Glomerular visceral epithelial cell (primary cell): ENCODE data around the gene LECT2.

ENCODE experiments used
- DNase-seq: peaks from one replicate; pipeline ENCODE4 v3.0.0-alpha.2; 2016; ENCODE audit errors: extremely low spot score

The LECT2 gene

DNA sequence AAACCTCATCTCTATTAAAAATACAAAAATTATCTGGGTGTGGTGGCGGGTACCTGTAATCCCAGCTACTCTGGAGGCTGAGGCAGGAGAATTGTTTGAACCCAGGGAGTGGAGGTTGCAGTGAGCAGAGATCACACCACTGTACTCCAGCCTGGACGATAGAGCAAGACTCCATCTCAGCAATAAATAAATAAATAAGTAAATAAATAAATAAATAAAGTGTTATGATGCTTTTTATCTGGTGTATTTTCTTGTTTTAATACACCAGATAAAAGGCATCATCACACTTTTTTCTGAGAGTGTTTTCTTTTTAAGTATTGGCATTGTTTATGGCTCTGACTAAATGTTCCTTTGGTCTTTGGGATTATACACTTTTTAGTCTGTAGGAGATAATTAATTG, 24.2 kb upstream of the LECT2 start:
- DNase-seq = no peak

DNA sequence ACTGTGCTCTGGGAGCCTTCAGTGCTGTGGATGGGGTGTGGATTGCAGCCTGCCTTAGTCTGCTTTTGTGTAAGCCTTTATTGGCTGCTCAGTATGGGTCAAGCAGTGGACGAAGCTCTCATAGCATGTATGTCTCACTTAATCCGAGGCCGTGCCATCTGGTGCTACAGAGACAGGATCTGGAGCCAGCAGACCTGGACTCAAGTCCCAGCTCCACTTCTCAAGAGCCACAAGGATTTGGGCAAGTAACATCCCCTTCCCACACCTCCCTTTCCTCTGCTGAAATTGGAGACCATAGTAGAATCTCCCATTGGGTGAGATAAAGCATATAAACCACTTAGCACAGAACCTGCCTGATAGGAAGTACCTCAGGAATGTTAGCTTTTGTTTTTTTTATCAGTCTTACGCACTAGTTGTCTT, 23.4 kb upstream of the LECT2 start:
- no peak for DNase-seq

DNA sequence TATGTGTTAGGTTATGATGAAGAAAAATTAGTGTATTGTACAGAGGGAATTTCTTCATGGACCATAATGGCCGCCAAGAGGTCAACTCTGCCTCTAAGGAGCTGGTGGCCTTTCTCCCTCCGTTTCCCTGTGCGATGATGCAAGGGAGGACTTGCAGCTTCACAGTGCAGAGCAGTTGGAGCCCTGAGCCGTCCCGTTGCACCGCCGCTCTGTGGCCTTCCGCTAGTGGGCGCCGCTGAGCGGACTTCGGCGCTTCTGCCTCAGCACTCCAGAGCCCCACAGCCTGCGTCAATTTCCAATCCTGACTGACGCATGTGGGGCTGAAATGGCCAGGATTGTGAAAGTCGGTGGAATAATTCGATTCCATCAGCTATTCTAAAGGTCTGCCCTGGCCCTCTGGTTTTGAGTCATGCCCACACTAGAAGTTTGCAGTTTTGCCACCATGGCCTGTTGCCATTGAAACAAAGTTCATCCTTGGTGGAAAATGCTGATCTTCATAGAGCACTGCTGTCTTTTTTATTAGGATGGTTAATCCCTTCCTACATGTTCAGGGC, 22.7 kb upstream of the LECT2 start:
- DNase-seq = peak; percentile 68

DNA sequence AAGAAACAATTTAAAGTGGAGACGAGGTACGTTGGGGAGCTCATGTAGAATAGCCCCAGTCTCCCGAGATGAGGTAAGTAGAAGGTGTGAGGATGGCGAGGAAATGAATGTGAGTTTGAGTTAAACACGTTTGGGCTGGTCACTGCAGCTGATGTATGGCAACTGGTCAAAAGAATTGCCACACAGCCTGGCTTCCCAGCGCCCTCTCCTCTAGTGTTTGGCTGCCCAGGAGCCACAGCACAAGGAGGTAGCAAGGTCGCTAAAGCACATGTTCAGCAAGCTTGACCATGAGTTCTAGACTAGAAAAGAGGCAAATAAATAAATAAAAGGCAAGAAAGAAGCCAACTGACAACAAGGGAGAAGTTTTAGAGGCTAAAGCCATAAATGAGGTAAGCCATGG, 21.4 kb upstream of the LECT2 start:
- DNase-seq = no peak

DNA sequence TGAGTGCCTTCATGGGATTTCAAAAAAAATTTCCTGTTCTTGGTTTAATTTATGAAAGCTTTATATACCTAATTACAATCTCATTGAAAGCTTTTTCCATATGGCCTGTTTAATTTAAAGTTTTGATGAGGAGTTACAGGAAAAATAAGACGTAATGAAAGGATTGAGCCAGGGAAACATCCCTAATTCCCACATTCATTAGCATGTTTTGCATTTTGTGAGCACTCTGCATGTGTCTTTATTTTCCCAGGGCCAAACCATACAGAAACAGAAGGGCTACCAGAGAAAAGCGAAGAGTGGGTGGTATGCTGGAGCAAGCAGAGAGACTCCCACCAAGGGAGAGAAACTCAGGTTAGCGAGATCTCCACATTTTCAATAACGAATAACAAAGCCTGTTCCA, 20.3 kb upstream of the LECT2 start:
- DNase-seq = no peak

DNA sequence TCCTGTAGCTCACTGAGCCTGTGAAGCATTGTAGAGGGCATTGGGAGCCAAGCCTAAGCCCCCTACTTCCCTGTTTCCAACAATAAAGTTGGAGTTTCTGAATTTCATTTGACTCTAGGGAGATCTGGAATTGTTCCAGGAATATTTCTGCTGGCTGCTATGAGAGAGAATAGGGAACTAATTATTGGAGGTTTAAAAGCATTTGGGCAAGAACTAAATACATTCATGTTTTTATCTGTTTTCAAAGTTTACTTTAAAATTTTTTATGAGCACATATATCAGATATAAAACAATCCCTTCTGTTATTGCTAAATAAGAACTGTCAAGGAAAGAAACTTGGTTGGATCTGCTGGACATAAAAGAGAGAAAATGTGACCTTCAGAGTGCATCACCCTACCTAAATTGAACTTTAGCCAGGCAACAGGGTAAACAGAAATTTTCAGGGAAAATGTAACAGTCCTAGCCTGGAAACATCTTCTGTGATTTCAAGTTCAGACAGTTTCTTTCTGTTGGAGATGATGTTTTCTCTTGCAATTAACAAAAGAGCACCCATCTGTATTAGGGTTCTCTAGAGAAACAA, 19.3 kb upstream of the LECT2 start:
- no peak for DNase-seq

DNA sequence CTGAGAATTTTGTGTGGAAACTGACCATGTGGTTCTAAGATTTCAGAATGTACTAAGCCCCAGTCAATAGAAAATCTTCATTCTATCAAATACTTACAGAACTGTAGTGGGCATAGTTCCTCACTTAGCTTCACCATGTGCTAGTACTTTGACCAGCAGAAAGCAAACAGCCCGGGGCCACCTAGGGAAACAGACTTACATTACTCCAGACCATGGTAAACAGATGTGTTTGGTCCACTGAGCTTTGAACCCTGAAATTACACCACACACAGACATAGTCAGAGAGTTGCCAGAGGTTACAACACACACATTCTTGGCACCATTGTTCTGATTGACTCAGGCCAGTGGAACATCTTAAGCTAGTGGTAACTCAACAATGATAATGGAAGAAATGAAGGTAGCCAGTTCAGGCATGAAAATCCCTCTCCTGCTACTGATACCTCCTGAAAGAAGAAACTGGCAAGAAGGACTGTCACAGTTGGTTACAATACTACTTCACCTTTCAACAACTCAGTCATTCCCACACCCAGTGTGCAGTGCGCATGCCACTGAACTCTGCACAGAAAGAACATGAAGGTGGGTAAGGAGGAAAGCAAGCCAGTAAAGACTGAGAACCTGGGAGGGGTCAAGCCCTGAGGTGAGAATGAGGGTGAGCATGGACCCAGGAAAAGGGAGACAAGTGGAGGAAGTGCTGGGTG, 18.7 kb upstream of the LECT2 start:
- no peak for DNase-seq

DNA sequence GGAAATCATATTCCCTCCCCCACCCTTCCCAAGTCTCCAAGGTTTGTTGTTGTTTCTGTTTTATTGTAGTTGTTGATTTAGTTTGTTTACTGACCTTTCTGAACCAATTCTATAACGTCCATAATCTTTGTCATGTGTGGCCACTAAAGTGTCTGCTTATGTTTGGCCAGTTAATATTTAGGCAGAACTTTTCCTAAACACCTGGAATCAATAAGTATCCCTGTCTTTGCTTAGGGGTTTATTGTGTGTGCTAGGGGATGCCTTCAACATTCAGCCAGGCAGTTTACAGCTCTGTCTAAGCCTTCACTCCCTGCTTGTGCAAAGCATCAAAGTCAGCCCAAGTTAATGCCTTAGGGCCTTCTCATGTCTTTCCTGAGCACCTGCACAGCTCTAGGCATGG, 16.9 kb upstream of the LECT2 start:
- DNase-seq = no peak

DNA sequence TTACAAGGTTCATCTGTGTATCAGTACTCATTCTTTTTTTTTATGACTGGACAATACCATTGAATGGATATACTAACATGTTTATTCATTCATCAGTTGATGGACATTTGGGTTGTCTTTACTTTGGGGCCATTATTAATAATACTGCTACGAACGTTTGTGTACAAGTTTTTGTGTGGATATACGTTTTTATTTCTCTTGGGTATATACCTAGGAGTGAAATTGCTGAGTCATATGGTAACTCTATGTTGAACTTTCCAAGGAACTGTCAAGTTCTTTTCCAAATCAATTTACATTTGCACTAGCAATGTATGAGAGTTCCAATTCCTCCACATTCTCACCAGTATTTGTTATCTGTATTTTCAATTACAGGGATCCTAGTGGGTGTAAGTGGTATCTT, 12.0 kb upstream of the LECT2 start:
- no peak for DNase-seq

DNA sequence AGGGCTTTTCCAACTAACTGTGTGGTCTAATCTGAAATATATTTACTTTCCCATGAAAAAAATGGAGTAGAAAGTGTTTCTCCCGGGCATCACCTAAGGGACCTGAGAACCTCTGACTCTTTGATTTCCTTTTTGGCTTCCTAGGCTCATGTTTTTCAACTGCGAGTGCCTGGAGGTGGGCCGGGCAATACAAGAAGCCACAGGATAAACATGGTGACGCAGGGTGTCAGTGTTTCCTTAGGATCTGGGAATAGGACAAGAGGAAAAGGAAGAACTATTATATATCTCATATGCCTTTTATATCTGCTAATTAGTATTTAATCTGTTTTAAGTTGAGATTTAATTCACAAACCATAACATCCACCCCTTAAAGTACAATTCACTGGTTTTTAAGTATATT, 11.4 kb upstream of the LECT2 start:
- DNase-seq = no peak

DNA sequence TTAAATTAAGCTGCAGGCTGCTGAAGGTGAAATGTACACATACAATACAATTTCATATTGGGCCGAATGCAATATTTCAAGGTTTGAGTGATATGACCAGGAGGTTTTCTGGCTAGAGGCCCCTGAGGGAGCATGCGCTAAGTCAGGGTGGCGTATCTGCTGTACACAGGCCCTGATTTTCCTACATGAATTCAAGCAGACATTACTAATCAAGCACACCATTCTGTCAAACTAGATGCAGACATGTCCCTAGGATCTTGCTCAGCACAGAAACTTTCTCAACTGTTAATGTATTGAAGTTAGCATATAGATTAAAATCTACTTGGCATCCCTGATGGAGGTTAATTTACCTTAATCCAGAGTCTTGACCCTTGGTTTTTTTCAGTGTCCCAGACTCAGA, 10.7 kb upstream of the LECT2 start:
- DNase-seq = no peak

DNA sequence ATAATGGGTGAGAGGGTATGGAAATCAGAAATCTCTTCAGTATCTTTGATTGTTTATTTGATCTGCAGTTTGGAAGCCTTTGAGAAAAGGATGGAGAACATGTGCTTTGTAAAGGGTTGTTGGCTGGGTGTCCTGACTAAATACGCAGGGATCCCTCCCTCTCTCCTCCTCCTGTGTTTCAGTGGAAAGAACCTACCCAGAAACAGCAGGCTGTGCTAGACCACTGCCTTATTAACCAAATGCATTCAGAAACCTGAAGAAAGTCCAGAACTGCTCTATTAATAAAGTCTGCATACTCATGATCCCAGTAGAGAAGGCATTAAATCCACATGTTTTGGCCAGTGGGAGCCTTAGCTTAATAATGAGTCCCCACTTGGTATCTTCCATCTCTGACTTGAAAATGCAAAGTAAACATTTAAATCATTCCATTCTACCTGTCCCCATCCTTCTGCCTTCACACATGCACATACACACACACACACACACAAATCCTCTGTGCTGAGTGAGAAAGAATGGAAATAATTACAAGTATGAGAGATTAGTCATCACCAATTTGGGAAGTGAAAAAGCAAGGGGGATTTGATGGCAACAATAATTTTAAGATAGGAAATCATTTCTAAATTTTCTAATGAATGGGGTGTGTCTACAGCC, 10.0 kb upstream of the LECT2 start:
- DNase-seq = no peak

DNA sequence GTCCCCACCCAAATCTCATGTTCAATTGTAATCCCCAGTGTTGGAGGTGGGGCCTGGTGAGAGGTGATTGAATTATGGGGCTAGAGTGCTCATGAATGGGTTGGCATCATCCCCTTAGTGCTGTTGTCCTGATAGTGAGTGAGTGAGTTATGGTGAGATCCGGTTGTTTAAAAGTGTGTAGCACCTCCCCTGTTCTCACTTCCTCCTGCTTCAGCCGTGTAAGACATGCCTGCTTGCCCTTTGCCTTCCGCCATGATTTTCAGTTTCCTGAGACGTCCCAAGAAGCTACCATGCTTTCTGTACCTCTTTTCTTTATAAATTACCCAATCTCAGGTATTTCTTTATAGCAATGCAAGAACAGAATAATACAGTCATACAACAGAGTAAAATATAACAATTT, 742 bp upstream of the LECT2 start:
- DNase-seq = no peak

DNA sequence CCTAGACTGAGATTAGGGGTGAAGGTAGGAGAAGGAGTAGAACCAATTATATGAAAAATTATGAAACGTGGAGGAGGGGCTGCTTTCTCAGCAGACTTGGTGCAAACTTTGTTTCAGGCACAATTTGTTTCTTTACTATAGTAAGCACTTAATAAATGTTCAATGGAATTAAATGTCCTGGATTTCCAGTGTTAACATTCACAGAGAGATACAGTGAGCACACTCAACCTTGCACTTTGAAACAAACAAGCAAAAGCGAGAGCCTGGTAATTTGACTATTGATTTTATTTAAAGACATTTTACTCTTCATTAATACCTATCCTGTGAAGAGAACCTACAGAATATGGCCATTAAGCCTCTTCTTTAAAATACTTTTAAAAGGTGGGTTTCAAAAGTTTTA, 933 bp downstream of the LECT2 start:
- no peak for DNase-seq

DNA sequence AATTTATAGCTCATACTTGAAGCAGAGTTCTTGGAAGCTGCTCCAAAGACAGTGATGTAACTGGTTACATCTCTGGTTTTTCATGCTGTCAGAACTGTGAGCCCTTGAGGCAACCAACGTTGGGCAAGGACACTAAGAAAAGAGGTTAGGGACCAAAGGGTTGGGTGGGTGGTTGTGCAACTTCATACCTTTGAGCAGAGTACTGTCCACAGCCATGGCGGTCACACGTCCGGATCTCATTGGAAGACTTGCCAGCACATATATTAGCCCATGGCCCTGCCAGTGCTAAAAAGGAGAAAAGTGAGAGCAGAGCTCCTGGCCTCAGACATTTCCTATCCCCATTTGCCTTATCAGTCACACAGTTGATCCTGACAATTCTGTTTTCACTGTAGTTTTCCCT, 2.1 kb downstream of the LECT2 start:
- DNase-seq = no peak

DNA sequence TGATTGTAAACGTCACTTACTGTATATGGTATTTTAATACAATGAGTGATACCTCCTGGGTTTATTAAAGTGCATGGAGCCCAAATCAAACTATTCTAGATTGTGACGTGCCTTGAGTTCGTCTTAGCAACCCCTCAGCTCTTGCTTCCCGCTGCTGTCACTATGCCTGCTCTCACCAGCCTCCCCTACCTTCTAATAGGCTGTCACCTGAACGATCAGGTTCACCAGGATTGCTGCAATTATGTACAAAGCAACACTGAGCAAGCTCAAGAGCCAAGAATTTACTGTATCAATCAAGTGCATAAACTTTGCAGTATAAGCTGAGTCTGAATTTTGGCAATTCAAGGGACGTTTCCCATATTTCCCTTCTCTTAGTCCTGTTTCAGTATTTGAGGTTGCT, 3.0 kb downstream of the LECT2 start:
- no peak for DNase-seq

DNA sequence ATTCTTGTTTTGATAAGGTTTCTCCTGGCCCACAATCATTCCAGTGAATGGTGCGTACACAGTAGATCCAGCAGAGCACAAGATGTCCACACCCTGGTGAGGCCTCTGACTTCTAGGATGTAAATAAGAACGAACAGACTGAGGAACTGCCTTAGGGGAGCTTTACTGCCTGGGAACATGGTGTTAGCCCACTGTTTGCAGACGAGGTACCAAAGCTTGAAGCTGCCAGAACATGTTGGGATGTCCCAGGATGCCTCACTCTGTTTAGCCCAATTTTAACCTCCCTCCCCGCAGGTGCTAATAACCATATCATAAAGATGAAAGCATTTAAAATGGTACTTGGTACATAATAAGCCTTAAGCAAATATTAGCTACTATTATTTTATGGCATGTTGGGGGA, 3.5 kb downstream of the LECT2 start:
- DNase-seq = no peak

DNA sequence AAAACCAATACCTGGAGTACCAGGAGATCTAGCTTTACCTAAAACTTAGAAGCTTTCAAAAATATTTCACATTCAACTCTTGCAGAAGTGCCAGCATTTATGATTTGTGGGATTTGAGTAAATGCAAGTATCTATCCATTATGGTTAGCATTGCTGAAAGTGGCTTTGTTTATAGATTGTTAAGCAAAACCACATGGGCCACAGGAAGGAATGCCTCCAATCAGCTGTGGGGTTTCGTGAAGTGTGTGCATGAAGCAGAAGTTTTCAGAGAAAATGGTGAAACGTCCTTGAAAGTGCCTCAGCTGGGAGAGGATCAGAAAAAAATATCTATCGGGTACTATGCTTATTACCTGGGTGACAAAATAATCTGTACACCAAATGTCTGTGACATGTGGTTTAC, 4.2 kb downstream of the LECT2 start:
- DNase-seq = no peak

DNA sequence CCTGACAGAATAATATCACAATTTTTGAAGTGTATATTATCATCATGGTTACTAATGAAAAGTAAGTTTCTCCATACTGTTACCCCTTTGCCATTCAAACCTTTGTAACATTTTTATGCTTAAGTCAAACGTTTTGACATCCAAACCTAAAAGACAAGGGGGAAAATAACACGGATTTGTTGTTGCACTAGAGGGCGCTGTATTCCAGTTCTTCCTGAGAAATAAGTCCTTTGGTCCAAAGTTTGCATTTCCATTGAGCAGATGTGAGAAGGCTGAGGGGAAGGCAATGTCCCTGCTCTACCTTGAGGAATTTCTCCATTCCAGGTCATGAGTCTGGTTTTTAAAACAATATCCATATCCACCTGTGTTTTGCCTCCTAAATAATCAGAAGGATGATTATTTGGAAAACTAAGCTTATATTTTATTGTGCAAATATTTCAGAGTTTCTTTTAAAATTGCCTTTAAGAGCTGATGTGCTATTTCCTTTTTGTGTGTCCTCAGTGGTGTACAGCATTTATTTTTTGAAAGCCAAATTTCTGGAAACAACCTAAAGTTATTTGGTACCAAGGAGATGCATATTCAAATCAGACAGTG, 9.7 kb downstream of the LECT2 start:
- peak; percentile 86 for DNase-seq

DNA sequence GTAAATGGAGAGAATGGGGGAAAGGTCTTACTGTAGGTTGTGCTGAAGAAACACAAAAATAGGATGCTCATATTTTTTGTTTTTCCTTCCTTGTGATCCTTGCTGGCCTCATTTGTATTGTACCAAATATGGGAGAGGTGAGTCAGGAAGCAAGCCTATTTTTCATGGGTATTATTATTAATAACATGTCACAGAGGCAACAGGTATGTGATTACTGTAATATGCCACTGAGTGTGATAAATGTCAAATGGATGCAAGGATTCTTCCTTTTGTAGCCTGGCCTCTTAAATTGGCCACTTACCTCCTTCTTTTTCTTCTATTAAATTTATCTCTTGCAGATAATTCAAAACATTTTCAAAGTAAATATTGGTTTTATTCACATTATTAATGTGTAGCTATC, 10.2 kb downstream of the LECT2 start:
- no peak for DNase-seq

DNA sequence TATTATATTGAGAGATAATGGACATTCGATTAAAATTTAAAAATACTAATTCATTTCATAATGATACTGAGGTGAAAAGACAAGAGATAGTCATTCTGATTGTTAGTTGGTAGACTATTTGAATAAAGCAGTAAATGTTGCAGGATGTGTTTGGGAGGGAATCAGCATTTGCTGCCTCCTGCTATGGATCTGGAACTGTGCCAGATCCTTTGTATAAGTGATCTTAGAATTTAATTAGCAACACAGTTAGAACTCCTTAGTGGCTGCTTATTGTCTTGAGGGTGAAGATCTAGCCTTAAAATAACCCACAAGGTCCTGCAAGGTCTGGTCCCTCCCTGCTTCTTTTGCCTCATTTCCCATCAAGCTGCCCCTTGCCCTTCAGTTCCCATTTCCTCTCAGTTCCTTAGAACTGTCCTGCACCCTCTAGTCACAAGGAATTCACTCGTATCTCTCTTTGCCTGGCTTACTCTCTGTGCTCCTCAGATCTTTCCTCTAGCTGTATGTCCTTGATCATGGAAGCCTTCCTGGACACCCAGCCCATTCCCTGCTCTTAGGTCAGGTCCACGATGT, 12.5 kb downstream of the LECT2 start:
- DNase-seq = no peak

DNA sequence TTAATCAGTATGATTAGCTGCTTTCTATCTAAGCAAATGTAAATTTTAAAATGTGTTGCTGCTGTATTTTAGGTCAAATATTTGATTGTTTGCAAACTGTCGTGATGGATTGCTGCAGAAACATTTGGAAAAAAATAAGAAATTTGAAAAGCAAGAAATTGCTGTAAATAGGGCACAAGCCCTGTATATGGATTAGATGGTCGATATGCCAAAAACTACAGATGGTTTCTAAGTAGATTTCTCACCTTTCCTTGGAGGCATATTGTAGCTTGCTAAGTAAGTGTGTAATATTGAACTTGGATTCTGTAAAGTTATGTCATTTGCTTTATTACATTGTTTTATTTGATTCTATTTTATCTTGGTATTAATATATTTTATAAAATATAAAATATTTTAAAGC, 13.1 kb downstream of the LECT2 start:
- no peak for DNase-seq
